OCI-LY3 (cell line): ENCODE measurements around the gene IL4R.

Experiments
- CTCF ChIP-seq: fragments of 200-600, 300-600 bp; sonication (generic); IDR thresholded peaks from 2 replicates; pipeline ENCODE4 v1.5.1; 2014; ENCODE audit warnings: antibody characterized with exemption, low read length, low read depth
- EZH2phosphoT487 ChIP-seq: fragments of 200-600 bp; shearing (Covaris generic); IDR thresholded peaks from 2 replicates; pipeline ENCODE4 v1.6.1; 2018; ENCODE audit warnings: antibody characterized with exemption, mixed run types, low read depth

- TF ChIP-seq CTCF: no peak
- TF ChIP-seq EZH2phosphoT487: no peak
These were observed 71.6 kb downstream of the IL4R start for GRCh38 chr16:27385398-27385797.
